HG02610 (cell line): ENCODE data around the gene TPST1.

Experiments
- ATAC-seq: cut with Tn5 transposase; IDR thresholded peaks from one replicate; pipeline ENCODE4 v1.9.1; 2021; ENCODE audit warnings: mild to moderate bottlenecking, moderate library complexity; ENCODE audit not compliant: unreplicated experiment

The TPST1 gene

DNA sequence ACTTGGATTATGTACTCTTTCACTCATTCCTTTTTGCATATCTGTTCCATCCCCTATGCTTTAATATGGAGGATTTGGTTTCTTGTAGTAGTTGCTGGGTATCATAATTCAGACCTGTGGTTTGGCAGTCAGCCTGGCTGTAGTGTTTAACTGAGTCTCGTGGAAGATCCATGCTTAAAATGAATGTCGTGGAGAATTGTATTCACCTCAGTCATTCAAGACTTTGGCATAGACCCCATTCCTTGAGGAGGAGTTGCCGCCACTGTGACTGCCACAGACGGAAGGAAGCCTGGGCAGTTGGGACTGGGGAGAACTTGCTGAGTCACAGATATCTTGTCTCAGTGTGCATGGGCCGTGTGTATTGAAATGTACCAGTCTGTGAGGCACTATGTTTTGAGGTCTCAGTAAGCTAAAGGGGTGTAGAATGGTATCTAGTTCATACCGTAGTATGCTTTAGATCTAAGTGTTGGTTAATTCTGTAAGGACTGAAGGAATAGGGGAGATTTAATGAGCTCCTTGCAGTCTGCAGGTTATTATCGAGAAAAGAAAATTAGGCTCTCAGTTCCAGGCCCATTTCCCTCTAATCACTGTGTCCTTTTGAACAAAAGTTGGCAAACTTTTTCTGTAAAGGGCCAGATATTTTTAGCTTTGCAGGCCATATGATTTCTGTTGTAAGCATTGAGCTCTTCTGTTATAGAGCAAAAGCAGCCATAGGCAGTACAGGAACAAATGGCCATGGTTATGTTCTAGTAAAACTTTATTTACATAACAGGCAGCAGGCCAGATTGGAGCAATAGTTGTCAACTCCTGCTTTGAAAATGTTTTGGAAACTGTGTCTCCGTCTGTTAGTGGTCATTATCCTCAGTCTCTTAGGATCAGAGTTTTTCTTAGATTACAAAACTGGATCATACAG is 76.8 kb downstream of the TPST1 start:
- ATAC-seq, result no peak

DNA sequence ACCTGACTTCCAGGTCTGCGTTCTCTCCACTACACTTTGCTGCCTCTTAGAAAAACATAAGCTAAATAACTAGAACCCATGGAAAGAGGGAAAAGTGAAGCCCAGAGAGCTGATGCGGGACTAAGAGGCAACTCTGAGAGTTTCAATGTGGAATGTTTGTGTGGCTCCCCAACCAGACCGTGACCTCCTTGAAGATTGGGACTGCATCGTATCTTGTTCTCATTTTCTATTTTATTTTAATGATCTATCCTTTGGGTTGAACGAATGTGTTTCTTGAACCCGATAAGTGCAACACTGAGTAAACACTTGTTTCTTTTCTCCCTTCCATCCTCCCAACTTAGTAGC is 77.4 kb downstream of the TPST1 start:
- ATAC-seq, result no peak

DNA sequence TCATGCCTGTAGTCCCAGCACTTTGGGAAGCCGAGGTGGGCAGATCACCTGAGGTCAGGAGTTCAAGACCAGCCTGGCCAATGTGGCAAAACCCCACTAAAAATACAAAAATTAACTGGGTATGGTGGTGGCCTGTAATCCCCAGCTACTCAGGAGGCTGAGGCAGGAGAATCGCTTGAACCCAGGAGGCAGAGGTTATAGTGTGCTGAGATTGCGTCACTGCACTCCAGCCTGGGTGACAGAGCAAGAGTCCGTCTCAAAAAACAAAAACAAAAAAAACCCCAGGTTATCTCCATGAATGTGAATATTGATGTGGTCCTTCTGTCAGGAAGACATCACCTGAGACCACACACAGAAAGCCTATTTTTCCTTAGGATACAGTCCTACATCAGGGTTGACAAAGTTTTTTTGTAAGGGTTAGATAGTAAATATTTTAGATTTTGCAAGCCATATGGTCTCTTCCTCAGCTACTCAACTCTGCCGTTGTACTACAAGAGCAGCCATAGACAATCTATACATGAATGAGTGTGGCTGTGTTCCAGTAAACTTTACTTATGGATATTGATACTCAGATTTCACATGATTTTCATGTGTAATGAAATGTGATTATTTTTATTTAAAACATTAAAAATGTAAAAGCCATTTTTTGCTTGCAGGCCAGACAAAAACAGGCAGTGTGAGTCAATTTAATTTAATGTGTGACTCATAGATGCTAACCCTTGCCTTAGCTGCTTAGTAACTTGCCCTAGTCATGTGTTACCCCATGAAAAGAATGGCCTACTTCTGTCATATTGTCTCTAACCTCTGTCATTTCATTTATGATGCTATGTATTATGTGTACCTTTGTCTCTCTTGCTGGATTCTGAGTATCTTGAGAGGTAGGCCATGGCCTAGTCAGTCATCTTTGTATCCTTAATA is 78.1 kb downstream of the TPST1 start:
- ATAC-seq, result no peak

DNA sequence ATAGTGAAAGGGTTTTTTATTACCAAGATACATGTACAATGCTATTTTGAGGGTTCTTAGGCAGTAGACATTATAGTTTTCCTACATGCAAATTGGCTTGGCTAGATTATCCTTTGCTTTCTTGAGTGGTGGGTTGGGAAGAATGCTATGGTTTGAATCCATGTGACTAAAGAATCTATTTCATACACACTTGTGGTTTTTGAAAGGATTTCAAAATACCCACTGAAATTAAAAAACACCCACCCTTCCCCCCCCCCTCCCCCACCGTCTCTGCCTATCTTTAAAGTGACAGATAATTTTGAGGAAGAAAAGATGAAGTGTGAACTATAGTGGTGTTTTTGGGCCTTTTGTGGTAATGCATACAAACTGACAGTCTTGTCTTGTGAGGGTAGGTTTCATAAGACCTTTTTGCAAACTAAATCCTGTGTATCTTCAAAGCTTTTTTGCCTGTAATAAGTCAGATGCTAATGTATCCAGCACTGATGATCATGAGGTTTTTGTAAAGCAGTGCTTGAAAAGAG is 90.9 kb downstream of the TPST1 start:
- ATAC-seq, result no peak

DNA sequence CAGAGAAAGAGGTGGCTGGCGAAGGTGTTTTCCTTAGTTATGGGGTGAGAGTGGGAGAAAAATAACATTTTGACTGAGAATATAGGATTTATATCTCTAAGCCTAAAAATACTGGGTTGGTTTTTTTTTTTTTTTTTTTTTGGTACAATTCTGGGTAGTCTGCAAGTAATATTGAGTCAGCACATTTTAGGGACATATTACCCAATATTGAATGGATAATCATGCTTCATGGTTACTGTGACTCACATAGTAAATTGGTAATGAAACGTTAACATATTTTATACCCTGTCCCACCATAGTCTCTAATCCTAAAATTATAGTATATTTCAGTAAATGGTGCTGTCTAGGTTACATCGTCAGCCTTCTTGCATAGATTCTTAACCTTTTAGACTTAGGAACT is 91.4 kb downstream of the TPST1 start:
- ATAC-seq, result no peak

DNA sequence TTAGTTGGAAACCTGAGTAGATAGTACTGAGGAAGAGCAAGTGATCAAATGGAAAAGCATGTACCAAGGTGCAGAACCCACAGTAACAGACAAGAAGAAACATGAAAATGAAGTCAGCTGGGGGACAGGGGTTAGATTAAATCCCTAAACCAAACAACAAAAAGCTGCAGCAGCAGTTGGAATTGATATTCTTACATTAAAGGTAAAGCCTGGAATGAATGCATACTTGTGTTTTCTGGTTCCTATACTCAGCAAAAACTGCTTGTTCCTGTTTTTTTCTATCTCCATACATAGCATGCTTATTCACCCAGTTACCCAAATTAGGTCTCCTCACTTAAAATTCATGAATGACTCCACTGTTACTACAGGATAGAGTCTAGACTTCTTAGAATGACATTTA is 92.4 kb downstream of the TPST1 start:
- no peak for ATAC-seq

DNA sequence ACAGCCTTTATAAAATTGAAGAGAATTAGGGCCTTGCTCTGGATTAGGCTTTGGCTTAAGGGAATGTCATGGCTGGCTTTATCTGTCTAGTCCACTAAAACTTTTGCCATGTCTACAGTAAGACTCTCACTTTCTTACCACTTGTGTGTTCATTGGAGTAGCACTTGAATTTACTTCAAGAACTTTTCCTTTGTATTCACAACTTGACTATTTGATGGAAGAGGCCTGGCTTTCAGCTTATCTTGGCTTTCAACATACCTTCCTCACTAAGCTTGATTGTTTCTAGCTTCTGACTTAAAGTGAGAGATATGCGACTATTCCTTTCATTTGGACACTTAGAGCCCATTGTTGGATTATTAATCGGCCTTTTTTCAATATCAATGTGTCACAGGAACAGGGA is 96.1 kb downstream of the TPST1 start:
- ATAC-seq, result no peak

DNA sequence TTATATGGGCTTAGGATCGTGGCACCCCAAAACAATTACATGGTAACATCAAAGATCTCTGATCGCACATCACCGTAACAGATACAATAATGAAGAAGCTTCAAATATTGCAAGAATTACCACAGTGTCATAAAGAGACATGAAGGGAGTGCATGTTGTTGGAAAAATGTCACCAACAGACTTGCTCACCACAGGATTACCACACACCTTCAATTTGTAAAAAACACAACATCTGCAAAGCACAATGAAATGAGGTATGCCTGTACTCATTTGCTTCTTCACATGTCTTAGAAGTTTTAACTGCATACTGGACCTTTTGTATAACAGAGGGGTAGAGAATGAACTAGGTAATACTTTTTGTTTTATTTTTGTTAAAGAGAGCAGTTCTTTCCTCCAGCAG is 96.6 kb downstream of the TPST1 start:
- ATAC-seq, result no peak

DNA sequence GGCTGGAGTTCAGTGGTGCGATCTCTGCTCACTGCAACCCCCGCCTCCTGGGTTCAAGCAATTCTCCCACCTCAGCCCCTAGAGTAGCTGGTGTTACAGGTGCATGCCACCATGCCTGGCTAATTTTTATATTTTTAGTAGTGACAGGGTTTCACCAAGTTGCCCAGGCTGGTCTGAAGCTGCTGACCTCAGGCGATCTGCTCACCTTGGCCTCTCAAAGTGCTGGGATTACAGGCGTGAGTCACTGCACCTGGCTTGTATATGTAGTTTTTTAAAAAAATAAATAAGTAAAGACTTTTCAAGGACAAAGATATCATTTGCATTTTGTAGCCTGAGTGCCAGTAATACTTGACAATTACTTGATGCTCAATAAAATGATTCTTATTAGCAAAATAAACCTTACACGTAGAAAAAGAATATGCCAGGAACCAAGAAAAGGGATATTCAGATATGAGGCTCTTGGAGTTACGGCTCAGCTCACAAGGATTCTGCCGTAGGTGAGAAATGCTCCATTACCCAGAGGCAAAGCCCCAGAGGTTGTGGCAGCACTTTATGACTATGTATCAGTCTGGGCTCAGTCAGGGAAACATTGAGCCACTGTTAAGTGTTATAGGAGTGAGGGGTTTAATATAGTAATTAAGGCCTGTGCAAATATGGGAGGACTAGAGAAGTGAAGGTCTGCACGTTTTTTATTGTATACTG is 98.5 kb downstream of the TPST1 start:
- no peak for ATAC-seq

DNA sequence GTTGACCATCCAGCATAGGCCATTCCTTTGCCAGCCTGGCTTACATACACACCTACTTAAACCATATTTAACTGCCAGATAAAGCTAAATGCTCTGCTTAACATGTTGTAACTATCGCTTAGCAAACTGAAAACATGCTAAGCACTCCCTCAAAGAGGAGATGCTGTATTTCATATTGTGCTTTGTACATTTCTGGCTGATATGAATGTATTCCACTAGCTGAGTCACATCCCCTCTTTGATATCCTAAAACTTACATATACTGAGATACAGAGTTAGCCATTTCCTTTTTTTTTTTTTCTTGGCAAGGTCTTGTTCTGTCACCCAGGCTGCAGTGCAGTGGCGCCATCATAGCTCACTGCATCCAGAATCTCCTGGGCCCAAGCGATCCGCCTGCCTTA is 99.4 kb downstream of the TPST1 start:
- ATAC-seq, result no peak

DNA sequence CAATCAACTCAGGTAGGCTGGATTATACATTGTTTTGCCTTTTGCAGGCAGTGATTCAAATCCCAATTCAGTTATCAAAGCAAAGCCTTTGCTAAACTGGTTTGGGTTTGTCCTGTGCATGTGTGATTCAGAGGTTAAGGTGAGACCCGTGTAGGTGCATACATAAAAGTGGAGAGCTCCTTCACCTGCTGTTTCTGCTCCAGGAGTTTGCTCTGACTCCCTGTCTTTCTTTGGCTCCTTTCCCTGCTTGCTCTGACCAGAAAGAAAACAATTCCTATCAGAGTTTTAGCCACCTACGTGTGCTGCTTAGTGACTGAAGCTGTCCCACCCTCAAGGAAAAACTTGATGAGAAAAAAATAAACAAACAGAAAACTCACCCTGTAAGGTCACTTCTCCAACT is 101.1 kb downstream of the TPST1 start:
- no peak for ATAC-seq

DNA sequence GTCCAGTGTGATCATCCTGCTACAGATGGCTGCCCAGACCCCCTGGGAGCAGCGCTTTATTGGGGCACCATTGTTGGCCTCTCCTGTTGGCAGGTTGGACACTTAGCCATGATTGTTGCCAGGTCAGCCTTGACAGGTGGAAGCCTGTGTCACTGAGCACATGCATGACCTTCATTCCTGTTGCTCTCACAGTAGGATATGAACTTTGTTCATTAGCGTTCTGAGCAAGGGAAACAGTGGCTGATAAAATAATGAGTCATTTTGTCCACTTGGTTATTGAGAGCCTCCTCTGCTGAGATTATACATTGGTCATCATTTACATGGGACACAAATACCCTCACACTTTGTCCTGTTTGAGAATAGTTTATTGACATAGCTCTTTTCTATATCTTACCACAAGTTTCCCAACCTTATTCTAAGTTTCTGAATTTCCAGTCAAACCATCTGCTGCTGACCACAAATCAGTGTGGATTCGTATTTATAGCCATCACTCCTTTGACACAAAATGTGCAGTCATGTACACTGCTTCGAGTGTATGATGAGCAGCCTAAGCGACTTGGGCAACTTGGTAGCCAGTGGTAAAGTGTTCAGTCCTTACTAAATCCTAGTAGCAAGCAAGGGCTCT is 102.6 kb downstream of the TPST1 start:
- no peak for ATAC-seq

DNA sequence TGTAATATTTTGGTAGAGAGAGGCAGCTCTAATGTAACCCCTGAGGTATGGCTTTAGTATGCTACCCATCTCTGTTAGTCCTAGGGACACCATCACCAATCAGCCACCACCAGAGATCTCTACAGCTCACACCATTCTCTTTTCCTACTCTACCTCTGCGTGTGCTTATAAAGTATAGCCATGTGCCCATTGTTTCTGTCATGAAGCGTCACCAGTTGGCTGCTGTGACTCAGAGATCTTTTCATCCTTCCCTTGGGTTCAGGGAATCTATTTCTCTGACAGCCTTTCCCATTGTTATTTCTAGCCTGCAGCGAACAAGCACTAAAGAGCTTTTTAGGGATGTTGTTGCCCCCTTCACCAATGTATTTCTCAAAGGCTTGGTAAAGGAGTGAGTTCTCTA is 103.3 kb downstream of the TPST1 start:
- no peak for ATAC-seq

DNA sequence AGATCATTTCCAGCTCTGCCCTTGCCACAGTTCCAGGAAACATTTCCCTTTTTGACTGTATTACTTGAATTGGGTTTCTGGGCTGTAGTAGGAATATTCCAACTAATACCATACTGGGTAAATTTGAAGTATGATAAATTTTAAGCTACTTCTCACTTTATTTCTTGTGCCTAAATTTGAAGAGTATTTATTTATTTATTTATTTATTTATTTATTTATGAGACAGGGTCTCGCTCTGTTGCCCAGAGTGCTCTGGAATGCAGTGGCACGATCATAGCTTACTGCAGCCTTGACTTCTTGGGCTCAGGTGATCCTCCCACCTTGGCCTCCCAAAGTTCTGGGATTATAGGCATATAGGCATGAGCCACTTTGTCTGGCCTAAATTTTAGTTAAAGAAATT is 105.5 kb downstream of the TPST1 start:
- ATAC-seq, result no peak

DNA sequence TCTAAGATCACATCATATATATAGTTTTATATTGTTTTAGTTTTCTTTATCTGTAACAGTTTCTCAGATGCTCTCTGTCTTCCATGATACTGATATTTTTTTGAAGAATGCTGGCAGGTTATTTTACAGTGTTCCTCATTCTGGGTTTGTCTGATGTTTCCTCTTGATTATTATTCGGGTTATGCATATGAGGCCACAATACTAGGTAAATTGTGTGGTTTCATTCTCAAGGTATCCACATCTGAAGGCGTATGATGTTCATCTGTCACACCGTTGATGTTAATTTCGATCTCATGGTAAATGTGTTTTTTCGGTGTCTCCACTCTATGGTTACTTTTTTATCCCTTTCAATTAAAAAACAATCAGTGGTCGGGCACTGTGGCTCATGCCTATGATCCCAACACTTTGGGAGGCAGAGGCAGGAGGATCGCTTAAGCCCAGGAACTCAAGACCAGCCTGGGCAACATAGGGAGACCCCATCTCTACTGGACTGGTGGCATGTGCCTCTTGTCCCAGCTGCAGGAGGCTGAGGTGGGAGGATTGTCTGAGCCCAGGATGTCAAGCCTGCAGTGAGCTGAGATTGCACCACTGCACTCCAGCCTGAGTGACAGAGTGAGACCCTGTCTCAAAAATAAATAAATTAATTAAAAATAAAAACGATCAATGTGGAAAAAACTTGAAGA is 108.9 kb downstream of the TPST1 start:
- ATAC-seq, result no peak

DNA sequence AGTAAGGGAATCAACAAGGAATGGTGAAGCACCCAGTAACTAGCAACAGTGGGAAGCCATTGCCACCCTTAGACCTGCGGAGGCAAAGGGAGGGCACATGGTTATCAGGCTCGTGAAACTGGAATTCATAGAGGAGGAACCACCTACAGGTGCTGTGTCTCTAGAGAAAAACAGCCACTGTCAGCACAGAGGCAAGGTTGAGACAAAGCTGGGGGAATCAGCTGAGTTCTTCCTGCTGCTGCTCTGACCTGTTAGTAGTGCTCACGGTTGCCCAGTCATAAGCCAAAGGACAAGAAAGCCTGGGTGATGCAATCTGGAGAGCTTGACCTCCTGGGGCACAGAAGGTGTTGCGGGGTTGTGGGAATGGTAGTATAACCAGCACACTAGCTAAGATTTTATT is 110.1 kb downstream of the TPST1 start:
- no peak for ATAC-seq

DNA sequence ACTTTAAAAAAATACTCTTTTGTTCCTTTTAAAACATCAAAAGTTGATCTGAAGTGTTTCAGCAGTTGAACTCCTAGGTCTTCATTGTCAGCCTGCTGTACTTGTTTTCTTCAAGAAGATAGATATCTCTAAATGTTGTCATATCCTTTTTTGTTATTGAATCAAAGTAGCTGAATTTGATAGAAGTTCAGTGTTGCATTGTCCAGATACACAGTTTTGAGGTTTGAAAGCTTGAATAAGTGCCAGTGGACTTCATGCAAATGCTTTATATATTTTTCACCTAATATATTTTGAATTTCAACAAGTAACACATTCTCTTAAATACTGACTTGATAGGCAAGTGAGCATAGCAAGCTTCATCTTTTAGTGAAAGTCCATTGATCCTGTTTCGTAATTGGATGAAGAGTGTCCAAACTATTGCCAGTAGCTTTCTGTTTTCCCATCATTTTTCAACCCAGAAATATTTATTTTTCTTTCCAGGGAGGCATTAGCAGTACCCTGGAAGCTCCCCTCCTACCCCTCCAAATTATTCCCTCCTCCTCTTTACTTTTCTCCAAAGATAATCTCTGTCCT is 114.4 kb downstream of the TPST1 start:
- no peak for ATAC-seq

DNA sequence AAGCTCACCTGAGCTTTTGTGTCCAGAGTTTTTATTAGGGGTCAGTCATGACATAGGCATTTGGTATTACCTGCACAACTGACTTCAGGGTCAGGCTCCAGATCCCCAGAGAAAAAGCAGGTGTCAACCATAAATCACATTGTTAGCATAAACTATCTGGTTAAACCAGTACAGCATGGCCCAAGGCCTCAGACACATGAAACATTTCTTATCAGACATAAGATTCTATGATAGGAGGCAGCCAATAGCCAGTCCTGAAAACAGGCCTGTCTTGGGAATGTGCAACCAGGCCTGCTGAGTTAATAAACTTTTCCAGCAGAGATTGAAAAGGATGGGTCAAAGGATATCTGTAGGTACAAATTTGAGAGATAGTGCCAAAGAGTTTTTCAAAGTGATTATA is 116.1 kb downstream of the TPST1 start:
- no peak for ATAC-seq

DNA sequence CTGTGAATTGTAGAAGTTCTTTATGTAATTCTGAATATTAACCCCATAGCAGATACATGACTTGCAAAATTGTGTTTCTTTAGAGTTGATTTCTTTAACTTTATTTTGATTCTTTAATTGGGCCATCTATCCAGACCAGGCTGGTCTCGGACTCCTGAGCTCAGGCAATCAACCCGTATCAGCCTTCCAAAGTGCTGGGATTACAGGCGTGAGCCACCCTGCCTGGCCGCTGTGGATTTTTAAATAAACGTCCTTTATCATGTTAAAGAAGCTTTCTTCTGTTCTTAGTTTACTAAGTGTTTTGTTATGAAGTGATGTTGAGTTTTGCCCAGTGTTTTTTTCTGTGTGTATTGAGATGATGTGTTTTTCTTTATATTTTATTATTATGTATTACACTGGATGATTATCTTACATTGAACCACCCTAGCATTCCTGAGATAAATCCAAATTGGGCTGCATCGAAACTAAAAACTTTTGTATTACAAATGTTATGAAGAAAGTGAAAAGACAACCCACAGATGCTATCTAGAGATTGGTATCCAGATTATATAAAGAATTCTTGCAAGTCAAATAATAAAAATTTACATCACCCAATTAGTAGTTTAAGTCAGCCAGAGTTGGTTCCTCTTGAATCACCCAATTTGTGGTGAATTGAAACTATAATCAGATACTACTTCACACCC is 118.1 kb downstream of the TPST1 start:
- ATAC-seq, result no peak
